Stimulated activated CD8-positive, alpha-beta memory T cell treated with anti-CD3 and anti-CD28 coated beads, Interleukin-4, amount 100 ng/mL, for 4 hours (primary cell): ENCODE measurements around the gene APOA4.
"Not testable (repeated sequence)": the region's sequence is repeated elsewhere in the genome, so short reads cannot be mapped to it uniquely, and the experiment has no call there.

Experiments
- DNase-seq, 2 donors: peaks; one replicate each; pipeline ENCODE4 v3.0.0-alpha.2; 2020; ENCODE audit warnings: low read depth in 2 of 2, low spot score in 1 of 2

The APOA4 gene

DNA sequence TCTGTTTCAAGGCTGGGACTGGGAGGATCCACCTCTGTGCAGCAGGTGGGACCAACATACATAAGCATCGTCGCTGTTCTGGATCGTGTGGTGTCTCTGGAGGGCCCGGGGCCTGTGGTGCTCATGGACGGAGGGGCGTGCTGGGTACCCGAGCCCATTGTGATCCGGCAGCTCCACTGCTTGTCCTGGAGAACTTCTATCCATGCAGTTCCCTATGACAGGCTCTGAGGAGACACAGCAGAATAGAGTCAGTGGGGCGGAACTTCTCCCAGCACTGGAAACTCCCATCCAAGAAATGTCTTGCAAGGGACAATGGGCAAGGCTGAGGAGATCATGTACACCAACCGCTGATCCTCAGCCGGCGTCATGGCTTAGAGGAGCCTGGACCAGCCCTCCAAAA is 26.0 kb upstream of the APOA4 start:
- DNase-seq = no peak

DNA sequence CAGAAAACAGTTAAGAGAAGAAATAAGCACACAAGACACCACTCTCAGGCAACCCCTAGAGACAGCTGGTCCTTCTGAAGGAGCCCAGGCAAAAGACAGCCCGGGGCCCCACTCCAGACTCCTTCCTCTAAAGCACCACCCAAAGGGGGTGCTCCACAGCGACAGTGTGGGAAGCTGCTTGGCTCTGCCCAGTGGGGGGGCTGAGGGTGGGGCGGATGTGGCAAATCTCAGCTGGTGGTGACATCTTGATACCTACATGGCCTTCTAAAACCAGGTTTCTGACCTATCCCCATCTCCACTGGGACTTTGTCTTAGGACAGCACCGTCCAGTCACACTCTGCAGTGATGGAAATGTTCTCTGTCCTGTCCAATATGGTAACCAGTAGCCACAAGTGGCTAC is 24.5 kb upstream of the APOA4 start:
- DNase-seq = no peak

DNA sequence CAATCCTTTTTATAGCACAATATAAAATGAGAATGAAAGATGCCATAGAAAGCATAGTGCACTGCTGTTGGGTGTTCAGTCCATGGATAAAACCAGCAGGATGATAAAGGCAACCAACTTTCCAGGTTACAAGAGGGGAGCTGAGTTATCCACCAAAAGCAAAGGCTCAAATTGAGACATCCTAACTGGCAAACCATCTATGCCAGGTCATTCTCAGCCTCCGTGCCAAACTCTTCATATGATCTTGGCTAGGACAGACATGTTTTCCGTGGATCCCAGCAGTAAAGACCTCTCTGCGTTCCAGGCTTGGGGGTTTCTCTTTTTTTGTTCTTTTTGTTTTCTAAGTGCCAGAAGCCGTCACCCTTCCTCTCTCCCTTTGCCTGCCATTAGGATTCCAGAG is 21.6 kb upstream of the APOA4 start:
- no peak for DNase-seq

DNA sequence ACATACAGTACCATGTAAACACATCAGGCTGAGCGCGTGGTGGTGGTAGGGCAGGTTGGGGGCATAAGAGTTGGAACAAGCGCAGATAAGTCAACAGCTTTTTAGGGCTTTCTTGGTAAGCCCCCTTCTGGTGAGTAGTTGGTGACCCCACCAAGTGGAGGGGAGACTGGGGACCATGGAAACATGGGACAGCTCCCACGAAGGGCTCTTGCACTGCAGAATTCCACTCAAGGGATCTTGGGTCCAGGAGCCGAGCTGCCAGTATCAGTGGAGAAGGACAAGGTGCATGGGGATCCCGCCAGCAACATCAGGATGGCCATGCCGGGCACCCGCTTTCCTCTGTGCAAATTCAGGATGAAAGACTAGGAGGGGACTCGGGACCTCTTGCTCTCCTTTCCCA is 20.6 kb upstream of the APOA4 start:
- no peak for DNase-seq

DNA sequence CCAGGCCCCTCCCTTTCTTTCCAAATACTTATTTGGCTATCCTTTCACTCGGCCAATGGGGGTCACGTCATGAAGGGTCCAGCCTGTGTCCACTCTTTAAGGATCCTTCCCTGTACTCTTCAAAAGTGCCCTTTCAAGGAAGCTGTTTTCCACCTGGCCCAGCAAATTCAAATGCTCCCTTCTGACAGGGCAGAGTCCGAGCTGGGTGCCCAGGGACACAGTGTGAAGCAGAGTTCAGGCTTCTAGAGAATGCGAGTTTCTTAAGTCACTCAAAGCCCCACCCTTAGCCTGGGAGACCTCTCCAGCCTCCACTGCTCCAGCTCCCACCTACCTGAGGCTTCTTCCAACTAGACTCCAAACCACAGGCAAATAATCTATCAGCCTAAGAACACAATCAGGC is 19.8 kb upstream of the APOA4 start:
- no peak for DNase-seq

DNA sequence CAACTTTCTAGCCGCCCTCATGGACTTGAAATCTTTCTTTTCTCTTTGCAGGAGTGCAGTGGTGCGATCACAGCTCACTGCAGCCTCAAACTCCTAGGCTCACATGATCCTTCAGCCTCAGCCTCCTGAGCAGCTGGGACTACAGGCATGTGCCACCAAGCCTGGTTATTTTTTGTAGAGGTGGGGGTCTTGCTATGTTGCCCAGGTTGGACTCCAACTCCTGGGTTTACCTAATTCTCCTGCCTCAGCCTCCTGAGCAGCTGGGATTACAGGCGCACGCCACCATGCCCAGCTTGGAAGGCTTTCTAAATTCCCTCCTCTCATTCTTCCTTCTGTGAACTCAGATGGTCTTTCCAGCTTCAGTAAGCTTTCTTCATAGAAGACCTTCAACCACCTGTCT is 19.0 kb upstream of the APOA4 start:
- no peak for DNase-seq

DNA sequence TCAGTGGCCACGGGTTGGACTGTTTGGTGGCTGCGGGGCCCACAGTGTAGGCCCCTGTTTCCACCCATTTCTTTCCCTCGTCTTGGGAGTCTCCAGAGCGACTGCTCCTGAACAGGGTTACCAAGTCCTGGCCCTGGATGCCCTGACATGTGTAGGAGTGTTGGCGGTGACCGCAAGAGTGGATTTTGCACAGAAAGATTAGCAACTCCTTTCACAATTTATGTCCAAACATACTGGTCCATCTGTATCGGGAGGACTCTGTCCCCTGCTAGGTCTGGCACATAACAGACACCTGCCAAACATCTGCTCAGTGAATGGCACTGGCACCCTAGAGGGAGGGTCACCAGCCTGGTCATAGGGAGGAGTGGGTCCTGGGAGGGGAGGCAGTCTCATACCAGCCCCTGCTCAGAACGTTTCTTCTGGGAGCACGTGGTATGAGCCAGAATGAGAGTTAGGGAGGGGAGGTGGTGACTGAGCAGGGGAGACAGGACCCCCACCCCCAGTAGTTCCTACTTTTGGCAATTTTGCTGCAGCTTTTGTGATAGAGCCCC is 17.7 kb upstream of the APOA4 start:
- DNase-seq = no peak

DNA sequence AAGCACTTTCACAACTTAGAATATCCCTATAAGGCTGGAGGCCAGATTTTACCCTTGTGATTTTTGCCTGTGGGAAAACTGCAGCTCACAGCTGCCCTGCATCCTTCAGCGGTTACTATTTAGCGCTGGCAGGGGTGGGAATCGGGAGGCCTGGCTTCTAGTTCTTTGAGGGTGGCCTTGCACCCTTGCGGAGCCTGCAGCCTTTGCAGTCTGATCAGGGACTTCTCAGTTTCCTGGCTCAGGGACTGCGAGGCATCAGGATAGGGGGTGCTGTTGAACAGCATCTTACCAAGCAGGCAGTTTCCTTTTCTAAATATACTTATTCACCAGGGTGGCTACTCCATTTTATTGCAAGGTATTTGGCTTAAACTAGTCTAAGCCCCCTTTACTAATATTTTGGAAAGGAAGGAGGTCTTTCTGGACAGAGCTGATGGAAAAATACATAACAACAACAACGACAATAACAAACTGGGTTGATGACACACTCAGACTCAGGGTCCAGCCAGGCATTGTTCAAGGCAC is 17.2 kb upstream of the APOA4 start:
- DNase-seq = no peak

DNA sequence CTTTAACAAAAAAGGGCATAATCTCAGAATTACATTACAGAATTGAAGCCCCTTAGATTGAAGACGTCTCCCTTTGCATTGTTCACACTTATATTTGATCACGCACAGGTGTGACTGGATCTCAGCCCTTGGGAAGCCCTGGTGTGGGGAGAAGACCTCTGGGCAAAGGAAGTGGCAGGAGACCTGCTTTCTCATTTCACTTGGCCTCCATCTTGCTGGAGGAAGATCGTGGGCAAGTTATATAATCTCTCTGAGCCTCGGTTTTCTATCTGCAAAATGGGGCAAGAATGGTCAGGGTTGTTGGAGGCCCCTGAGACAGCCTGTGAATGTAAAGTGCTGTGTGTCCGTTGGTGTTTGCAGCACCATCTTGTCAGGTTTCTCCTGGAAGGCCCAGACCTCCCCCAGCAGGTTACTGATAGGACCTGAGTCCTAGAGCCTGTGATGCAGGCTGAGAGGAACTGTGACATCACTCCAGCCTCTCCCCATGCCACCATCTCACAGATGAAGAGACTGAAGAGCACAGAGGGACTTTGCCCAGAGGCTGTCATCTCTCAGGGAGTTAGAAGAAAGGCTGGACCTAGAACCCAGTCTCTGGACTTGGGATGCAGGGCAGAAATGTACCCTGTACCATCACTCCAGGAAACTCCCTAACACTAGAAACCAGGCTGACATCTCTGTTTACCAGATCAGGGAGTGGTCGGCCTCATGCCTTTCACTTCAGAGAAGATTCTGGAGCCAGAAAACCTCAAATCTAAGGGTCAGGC is 15.4 kb upstream of the APOA4 start:
- DNase-seq = no peak

DNA sequence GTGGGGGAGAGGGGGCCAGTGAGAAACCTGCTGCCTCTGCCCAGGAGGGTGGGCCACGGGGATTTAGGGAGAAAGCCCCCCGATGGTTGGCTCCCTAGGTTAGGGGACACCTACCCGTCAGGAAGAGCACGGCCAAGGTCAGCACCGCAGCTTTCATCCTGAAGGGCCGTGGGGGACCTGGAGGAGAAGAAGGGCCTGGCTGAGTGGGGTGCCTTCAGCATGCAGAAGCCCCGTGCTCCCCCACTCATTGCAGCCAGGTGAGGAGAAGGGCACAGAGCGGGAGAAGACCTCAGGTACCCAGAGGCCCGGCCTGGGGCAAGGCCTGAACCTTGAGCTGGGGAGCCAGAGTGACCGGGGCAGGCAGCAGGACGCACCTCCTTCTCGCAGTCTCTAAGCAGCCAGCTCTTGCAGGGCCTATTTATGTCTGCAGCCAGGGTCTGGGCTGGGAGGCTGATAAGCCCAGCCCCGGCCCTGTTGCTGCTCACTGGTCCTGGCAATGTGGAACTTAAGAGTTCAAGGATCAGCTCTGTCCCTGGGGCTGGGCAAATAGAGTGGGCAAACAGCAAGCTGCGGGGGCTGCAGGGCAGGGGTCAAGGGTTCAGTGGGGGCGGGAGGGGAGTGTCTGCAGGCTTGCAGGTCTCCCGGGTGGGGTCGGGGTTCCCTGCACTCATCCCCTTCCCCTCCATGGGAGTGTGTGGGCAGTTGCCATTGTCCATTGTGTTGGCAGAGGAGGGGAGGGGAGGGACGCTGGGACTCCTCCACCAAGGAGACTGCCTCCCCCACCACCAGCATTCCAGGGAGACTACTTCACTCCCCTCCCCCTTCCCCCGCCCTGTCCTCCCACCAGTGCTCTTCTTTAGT is 14.4 kb upstream of the APOA4 start, which contains the start of gene APOA1:
Gene APOA1, minus strand, starts transcription at position 392 of the 861 bp plus-strand sequence. Its CDS starts 235 bp downstream, at position 157.
- DNase-seq = no peak

DNA sequence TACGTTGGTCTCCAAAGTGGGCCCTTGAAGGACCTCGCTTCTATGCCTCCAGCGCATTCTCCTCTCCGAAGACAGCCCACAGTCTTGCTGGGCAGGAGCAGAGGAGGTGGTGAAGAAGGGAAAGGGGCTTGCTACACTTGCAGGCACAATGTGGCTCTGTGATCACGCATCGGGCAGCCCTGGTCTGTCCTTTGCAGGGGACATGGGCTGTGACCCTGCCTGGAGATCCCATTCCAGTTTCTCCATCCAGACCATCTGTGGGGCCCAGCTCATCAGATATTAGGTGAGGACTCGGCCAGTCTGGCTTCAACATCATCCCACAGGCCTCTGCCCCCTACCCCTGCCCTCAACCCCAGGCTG is 13.5 kb upstream of the APOA4 start:
- no peak for DNase-seq

DNA sequence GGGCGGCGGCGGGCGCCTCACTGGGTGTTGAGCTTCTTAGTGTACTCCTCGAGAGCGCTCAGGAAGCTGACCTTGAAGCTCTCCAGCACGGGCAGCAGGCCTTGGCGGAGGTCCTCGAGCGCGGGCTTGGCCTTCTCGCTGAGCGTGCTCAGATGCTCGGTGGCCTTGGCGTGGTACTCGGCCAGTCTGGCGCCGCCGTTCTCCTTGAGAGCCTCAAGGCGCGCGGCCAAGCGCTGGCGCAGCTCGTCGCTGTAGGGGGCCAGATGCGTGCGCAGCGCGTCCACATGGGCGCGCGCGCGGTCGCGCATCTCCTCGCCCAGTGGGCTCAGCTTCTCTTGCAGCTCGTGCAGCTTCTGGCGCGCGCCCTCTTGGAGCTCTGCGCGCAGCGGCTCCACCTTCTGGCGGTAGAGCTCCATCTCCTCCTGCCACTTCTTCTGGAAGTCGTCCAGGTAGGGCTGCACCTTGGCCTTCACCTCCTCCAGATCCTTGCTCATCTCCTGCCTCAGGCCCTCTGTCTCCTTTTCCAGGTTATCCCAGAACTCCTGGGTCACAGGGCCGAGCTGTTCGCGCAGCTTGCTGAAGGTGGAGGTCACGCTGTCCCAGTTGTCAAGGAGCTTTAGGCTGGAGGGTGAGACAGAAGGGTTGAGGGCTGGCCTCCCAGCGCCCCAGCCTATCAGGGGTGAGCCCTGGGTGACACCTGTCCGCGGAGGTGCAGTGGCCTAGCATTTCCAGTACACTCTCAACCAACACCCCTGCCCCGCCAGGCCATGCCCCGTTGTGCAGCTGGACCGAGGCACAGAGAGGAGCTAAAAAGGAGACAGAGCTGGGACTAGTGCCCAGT is 12.9 kb upstream of the APOA4 start:
- DNase-seq = peak; percentile 35 to 58

DNA sequence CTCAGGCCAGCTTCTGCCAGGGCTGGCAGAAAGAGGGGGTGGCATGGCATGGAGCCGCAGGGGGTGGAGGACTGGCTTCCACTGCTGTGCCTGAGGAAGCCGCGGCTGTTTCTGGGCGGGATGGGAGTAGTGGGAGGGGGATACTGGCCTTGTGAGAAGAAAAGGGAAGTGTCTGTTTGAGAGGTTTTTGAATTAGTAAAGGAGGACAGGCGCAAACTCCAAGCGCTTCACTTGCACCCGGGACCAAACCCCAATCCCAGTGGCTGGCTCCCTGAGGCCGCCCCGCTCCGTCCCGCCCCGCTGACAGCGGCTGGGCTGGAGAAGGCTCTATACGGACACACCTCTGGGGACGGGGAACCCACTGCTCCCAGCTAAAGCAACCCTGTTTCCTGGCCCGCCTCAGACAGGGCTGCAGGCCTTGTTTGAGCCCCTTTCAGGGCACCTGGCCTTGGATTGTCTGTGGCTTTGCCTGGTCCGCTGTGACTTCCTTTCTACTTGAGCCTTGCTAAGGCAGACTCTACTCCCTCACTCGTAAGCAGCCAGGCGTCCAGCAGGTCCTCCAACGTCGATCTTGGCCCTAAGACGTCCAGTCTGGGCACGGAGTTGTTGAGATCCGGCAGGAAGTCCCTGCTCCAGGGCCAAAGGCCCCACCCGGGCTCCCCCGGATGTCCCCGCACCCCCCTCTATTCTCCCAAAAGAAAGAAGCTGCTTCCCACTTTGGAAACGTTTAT is 12.1 kb upstream of the APOA4 start:
- no peak for DNase-seq

DNA sequence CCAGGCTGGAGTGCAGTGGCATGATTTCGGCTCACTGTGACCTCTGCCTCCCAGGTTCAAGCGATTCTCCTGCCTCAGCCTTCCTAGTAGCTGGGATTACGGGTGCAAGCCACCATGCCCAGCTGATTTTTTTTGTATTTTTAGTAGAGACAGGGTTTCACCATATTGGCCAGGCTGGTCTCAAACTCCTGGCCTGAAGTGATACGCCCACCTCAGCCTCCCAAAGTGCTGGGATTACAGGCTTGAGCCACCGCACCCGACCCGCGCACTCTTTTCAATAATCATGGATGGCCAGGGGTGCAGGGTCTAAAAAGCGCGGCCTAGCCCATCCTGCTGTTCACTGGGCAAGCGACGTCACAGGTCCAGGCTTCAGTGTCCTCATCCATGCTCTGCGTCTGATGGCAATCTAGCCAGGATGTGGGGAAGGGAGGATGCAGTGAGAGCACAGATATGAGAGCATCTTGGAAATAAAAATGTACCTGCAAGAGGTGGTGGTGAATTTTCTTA is 11.5 kb upstream of the APOA4 start:
- DNase-seq = not testable (repeated sequence)

DNA sequence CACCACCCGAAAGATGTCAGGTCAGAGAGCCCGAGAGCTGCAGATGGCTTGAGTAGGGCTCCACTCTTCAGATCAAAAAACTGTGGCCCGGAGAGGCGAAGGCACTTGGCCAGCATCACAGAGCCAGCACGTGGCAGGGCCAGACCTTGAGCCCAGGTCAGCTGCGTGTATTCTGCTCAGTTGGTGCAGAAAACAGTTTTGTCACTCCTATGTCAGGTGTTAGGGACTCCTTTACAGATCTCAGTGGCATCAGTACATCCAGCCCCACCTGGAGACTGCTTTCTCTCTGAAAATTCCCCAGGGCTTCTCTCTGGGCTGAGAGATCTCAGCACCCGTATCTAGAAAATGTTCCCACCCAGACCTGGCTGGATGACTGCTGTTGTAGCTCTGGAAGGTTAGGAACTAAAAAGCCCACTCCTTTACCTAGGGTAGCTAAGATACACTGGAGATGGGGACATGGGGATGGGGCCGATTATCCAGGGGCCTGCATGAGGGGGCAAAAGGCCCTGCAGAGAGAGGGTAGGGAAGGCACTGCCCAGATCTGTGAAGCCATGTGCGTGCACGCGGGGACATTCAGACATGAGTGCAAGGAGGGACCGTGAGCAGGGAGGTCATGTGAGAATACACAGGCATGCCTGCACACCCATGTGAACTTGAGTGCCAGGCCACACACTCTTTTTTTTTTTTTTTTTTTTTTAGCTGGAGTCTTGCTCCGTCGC is 10.9 kb upstream of the APOA4 start:
- DNase-seq = no peak

DNA sequence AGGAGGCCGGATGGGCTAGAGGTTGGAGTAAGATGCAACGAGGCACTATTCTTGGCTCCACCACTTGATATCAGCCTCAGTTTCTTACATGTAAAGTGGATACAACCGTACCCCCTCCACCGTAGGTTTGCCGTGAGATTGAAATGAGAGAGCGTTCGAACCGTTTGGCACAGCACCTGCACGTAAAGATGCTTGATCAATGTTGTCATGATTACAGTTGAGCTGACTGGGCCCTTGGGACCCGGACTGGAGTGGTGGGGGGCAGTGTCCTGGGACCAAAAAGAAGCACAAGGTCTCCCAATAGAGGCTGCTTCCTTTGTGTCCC is 10.3 kb upstream of the APOA4 start:
- no peak for DNase-seq

DNA sequence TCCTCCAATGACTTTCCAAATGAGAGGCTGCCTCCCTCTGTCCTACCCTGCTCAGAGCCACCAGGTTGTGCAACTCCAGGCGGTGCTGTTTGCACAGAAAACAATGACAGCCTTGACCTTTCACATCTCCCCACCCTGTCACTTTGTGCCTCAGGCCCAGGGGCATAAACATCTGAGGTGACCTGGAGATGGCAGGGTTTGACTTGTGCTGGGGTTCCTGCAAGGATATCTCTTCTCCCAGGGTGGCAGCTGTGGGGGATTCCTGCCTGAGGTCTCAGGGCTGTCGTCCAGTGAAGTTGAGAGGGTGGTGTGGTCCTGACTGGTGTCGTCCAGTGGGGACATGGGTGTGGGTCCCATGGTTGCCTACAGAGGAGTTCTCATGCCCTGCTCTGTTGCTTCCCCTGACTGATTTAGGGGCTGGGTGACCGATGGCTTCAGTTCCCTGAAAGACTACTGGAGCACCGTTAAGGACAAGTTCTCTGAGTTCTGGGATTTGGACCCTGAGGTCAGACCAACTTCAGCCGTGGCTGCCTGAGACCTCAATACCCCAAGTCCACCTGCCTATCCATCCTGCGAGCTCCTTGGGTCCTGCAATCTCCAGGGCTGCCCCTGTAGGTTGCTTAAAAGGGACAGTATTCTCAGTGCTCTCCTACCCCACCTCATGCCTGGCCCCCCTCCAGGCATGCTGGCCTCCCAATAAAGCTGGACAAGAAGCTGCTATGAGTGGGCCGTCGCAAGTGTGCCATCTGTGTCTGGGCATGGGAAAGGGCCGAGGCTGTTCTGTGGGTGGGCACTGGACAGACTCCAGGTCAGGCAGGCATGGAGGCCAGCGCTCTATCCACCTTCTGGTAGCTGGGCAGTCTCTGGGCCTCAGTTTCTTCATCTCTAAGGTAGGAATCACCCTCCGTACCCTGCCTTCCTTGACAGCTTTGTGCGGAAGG is 9.5 kb upstream of the APOA4 start:
- no peak for DNase-seq

DNA sequence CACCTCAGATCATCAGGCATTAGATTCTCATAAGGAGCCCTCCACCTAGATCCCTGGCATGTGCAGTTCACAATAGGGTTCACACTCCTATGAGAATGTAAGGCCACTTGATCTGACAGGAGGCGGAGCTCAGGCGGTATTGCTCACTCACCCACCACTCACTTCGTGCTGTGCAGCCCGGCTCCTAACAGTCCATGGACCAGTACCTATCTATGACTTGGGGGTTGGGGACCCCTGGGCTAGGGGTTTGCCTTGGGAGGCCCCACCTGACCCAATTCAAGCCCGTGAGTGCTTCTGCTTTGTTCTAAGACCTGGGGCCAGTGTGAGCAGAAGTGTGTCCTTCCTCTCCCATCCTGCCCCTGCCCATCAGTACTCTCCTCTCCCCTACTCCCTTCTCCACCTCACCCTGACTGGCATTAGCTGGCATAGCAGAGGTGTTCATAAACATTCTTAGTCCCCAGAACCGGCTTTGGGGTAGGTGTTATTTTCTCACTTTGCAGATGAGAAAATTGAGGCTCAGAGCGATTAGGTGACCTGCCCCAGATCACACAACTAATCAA is 8.8 kb upstream of the APOA4 start:
- DNase-seq = no peak
